Hypothalamus (tissue), 51 donors: ENCODE results near the gene PTCSC3.

Source experiments
- DNase-seq, 51 donors: peaks; one replicate each; lab custom pipeline; 2025; lab: John Stamatoyannopoulos, UW

Gene PTCSC3

GRCh38 chr14:36086629-36087395 lies 89.7 kb downstream of the PTCSC3 start:
- DNase-seq: no peak

DNA sequence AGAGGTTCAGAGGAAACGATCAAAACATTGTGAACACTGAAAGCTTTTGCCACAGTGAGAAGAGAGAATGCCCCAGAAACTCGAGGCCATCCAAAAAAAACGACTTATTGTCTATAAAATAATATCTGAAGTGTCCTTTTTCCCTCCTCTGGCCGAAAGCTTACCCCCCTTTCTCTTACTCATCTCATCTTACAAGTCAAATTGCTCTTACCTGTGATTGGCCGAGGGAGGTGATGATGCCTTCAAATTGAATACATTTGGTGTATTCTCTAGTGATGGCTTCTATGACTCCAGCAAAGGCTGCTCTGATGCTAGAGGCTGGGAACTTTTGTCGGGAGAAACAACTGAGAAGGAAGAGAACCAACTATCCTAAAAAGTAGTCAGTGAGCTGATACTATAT lies 90.7 kb downstream of the PTCSC3 start:
- DNase-seq: no peak
